ENCODE data around the gene YIF1B.
A peak's percentile ranks its signal among the peaks of the same experiment; 100 is the strongest.

The YIF1B gene

GRCh38 chr19:38291855-38292254 lies 23.9 kb downstream of the YIF1B start:
- no peak overlapping the region for H3K4me3 ChIP-seq (replicated peaks; ENCODE audit: low read depth, low read length)
- no peak for TF ChIP-seq CTCF (IDR thresholded peaks at IDR 0.05; ENCODE audit: low read length, missing control alignments)
- no peak for DNase-seq (ENCODE audit: low read depth)

- no peak for TF ChIP-seq CTCF (IDR thresholded peaks at IDR 0.05; ENCODE audit: low read length, missing control alignments)
- H3K4me3 ChIP-seq (replicated peaks; ENCODE audit: low read depth, low read length) = no peak overlapping the region
- peak; percentile 76 for DNase-seq (ENCODE audit: low read depth)
Observed at GRCh38 chr19:38290631-38291147, 25.1 kb downstream of the YIF1B start.

GRCh38 chr19:38289955-38290354 lies 25.8 kb downstream of the YIF1B start:
- TF ChIP-seq CTCF (IDR thresholded peaks at IDR 0.05; ENCODE audit: low read length, missing control alignments) = no peak
- DNase-seq (ENCODE audit: low read depth) = no peak
- no peak overlapping the region for H3K4me3 ChIP-seq (replicated peaks; ENCODE audit: low read depth, low read length)

- no peak for DNase-seq (ENCODE audit: low read depth)
- no peak overlapping the region for H3K4me3 ChIP-seq (replicated peaks; ENCODE audit: low read depth, low read length)
- TF ChIP-seq CTCF (IDR thresholded peaks at IDR 0.05; ENCODE audit: low read length, missing control alignments) = no peak
Observed at GRCh38 chr19:38288123-38288855, 27.5 kb downstream of the YIF1B start.

GRCh38 chr19:38287604-38288003 lies 28.1 kb downstream of the YIF1B start:
- TF ChIP-seq CTCF (IDR thresholded peaks at IDR 0.05; ENCODE audit: low read length, missing control alignments) = no peak
- no peak for DNase-seq (ENCODE audit: low read depth)
- no peak overlapping the region for H3K4me3 ChIP-seq (replicated peaks; ENCODE audit: low read depth, low read length)

GRCh38 chr19:38285567-38285966 lies 30.2 kb downstream of the YIF1B start:
- DNase-seq (ENCODE audit: low read depth) = no peak
- no peak for TF ChIP-seq CTCF (IDR thresholded peaks at IDR 0.05; ENCODE audit: low read length, missing control alignments)
- H3K4me3 ChIP-seq (replicated peaks; ENCODE audit: low read depth, low read length) = no peak overlapping the region

- DNase-seq (ENCODE audit: low read depth) = no peak
- TF ChIP-seq CTCF (IDR thresholded peaks at IDR 0.05; ENCODE audit: low read length, missing control alignments) = no peak
- H3K4me3 ChIP-seq (replicated peaks; ENCODE audit: low read depth, low read length) = no peak overlapping the region
Observed at GRCh38 chr19:38284422-38284821, 31.3 kb downstream of the YIF1B start.

Measured in fibroblast of pulmonary artery (primary cell).